H9 (cell line): ENCODE data around the gene EEF1AKMT3. TPM values are rescaled to one million over a fixed set of nuclear protein-coding genes. Genes with fewer than 3 reads are reported as not detected.

Source experiments
- DNase-seq: peaks from one replicate; pipeline ENCODE4 v3.0.0-alpha.2; 2017
- H2AFZ ChIP-seq: one replicate; pipeline ENCODE4 v1.6.1; 2013; ENCODE audit warnings: mild to moderate bottlenecking, low read length, control low read depth, moderate library complexity
- H2AK5ac ChIP-seq: 2 replicates; pipeline ENCODE4 v1.6.1; 2013; ENCODE audit warnings: low read length, control low read depth, mixed read lengths; ENCODE audit not compliant: insufficient read length
- H2BK120ac ChIP-seq: one replicate; pipeline ENCODE4 v1.6.1; 2013; ENCODE audit warnings: low read depth, mild to moderate bottlenecking, low read length, control low read depth, inconsistent platforms; ENCODE audit not compliant: poor library complexity, severe bottlenecking
- H2BK12ac ChIP-seq: 2 replicates; pipeline ENCODE4 v1.6.1; 2013; ENCODE audit warnings: low read length, control low read depth, mixed read lengths, low read depth; ENCODE audit not compliant: insufficient read length
- H2BK15ac ChIP-seq: 2 replicates; pipeline ENCODE4 v1.6.1; 2013; ENCODE audit warnings: low read depth, low read length, control low read depth
- H2BK20ac ChIP-seq: one replicate; pipeline ENCODE4 v1.6.1; 2013; ENCODE audit warnings: low read depth, mild to moderate bottlenecking, low read length, control low read depth, inconsistent platforms; ENCODE audit not compliant: poor library complexity, severe bottlenecking
- H2BK5ac ChIP-seq: 2 replicates; pipeline ENCODE4 v1.6.1; 2013; ENCODE audit warnings: low read length, control low read depth, mixed read lengths; ENCODE audit not compliant: insufficient read length
- H3K14ac ChIP-seq: 2 replicates; pipeline ENCODE4 v1.6.1; 2013; ENCODE audit warnings: low read length, control low read depth; ENCODE audit not compliant: insufficient read depth
- H3K18ac ChIP-seq: 2 replicates; pipeline ENCODE4 v1.6.1; 2013; ENCODE audit warnings: low read depth, mild to moderate bottlenecking, mixed read lengths, low read length, control low read depth; ENCODE audit not compliant: insufficient read length
- H3K23ac ChIP-seq: 2 replicates; pipeline ENCODE4 v1.6.1; 2013; ENCODE audit warnings: low read length, control low read depth, mixed read lengths, low read depth; ENCODE audit not compliant: insufficient read length
- H3K23me2 ChIP-seq: 2 replicates; pipeline ENCODE4 v1.6.1; 2013; ENCODE audit warnings: low read depth, mild to moderate bottlenecking, mixed read lengths, low read length, control low read depth; ENCODE audit not compliant: insufficient read length, poor library complexity, severe bottlenecking
- H3K27ac ChIP-seq: 2 replicates; pipeline ENCODE4 v1.5.1; 2013; ENCODE audit warnings: low read length, control low read depth, mixed read lengths, low read depth; ENCODE audit not compliant: insufficient read length
- H3K27me3 ChIP-seq: 2 replicates; pipeline ENCODE4 v1.6.1; 2013; ENCODE audit warnings: low read length, control low read depth, inconsistent platforms; ENCODE audit not compliant: insufficient read depth
- H3K4ac ChIP-seq: 2 replicates; pipeline ENCODE4 v1.6.1; 2013; ENCODE audit warnings: low read depth, mild to moderate bottlenecking, control low read depth, inconsistent platforms, low read length, moderate library complexity
- H3K4me1 ChIP-seq: 2 replicates; pipeline ENCODE4 v1.6.1; 2013; ENCODE audit warnings: low read length, control low read depth, inconsistent platforms; ENCODE audit not compliant: insufficient read depth
- H3K4me2 ChIP-seq: 2 replicates; pipeline ENCODE4 v1.6.1; 2013; ENCODE audit warnings: low read length, control low read depth, mixed read lengths; ENCODE audit not compliant: insufficient read length, insufficient read depth
- H3K56ac ChIP-seq: 2 replicates; pipeline ENCODE4 v1.6.1; 2013; ENCODE audit warnings: low read depth, mild to moderate bottlenecking, mixed read lengths, low read length, control low read depth; ENCODE audit not compliant: insufficient read length
- H3K79me1 ChIP-seq: 2 replicates; pipeline ENCODE4 v1.6.1; 2013; ENCODE audit warnings: low read depth, mild to moderate bottlenecking, moderate library complexity, low read length, control low read depth, inconsistent platforms; ENCODE audit not compliant: insufficient read depth, poor library complexity, severe bottlenecking
- H3K79me2 ChIP-seq: 2 replicates; pipeline ENCODE4 v1.6.1; 2013; ENCODE audit warnings: low read length, control low read depth, inconsistent platforms; ENCODE audit not compliant: insufficient read depth
- H3K9ac ChIP-seq: 2 replicates; pipeline ENCODE4 v1.6.1; 2013; ENCODE audit warnings: low read length, control low read depth, mixed read lengths; ENCODE audit not compliant: insufficient read length; ENCODE audit errors: extremely low read depth
- H3K9me3 ChIP-seq: one replicate; pipeline ENCODE4 v1.6.1; 2013; ENCODE audit warnings: low read depth, low read length, inconsistent platforms; ENCODE audit not compliant: control insufficient read depth
- H3T11ph ChIP-seq: one replicate; pipeline ENCODE4 v1.6.1; 2013; ENCODE audit warnings: mild to moderate bottlenecking, low read length, control low read depth, inconsistent platforms
- H4K20me1 ChIP-seq: one replicate; pipeline ENCODE4 v1.6.1; 2013; ENCODE audit not compliant: control insufficient read depth, insufficient read length, insufficient read depth
- H4K5ac ChIP-seq: 2 replicates; pipeline ENCODE4 v1.6.1; 2013; ENCODE audit warnings: low read depth, mild to moderate bottlenecking, mixed read lengths, low read length, control low read depth; ENCODE audit not compliant: insufficient read length
- H4K8ac ChIP-seq: replicated peaks from 2 replicates; pipeline ENCODE4 v1.6.1; 2013; ENCODE audit warnings: low read length, control low read depth, mixed read lengths, low read depth; ENCODE audit not compliant: insufficient read length
- H4K91ac ChIP-seq: 2 replicates; pipeline ENCODE4 v1.6.1; 2013; ENCODE audit warnings: low read depth, mild to moderate bottlenecking, moderate library complexity, mixed read lengths, low read length, control low read depth; ENCODE audit not compliant: insufficient read length
- H3K27ac Mint-ChIP-seq, 3 experiments: 2 replicates in 2 of 3; 3 replicates in 1 of 3; pipeline ENCODE4 v1.8.0; 2020 to 2021; ENCODE audit warnings: mixed read lengths in 3 of 3, mild to moderate bottlenecking in 1 of 3, moderate library complexity in 1 of 3
- H3K27me3 Mint-ChIP-seq: 2 replicates; pipeline ENCODE4 v1.8.0; 2021; ENCODE audit warnings: low read depth, mild to moderate bottlenecking, moderate library complexity, mixed read lengths
- H3K36me3 Mint-ChIP-seq, 3 experiments: 2 replicates in 2 of 3; 3 replicates in 1 of 3; pipeline ENCODE4 v1.8.0; 2020 to 2021; ENCODE audit warnings: low read depth in 3 of 3, mixed read lengths in 3 of 3; ENCODE audit not compliant: insufficient read depth in 1 of 3
- H3K4me1 Mint-ChIP-seq, 2 experiments: 2 replicates each; pipeline ENCODE4 v1.8.0; 2020; ENCODE audit warnings: mixed read lengths in 2 of 2
- H3K4me3 Mint-ChIP-seq, 2 experiments: 2 replicates in 1 of 2; 3 replicates in 1 of 2; pipeline ENCODE4 v1.8.0; 2020 to 2021; ENCODE audit warnings: mild to moderate bottlenecking in 2 of 2, mixed read lengths in 2 of 2, moderate library complexity in 1 of 2
- H3K9me3 Mint-ChIP-seq, 2 experiments: 2 replicates in 1 of 2; 3 replicates in 1 of 2; pipeline ENCODE4 v1.8.0; 2020; ENCODE audit warnings: mild to moderate bottlenecking in 2 of 2, mixed read lengths in 2 of 2, moderate library complexity in 1 of 2
- CTCF ChIP-seq: fragments of 200-600 bp; sonication (generic); conservative IDR thresholded peaks from 3 replicates; pipeline ENCODE4 v1.8.0; 2021; ENCODE audit warnings: antibody characterized with exemption, mild to moderate bottlenecking
- WGBS: extraction: QIAGEN DNeasy Blood & Tissue Kit; methylation state at CpG from one replicate; pipeline ENCODE4 v1.1.7; 2013; ENCODE audit warnings: missing lambda C conversion rate, low lambda C conversion rate, mixed read lengths; ENCODE audit not compliant: insufficient read length; ENCODE audit errors: extremely low coverage; 5-methylcytosine and 5-hydroxymethylcytosine counted together
- total RNA-seq: library from RNA; stranded (reverse); gene quantifications from 2 replicates; pipeline ENCODE4 v1.2.1, GENCODE V29; 2021

The EEF1AKMT3 gene
- total RNA-seq, 1 experiment from 2014 or later: 2.9 TPM

- no peak overlapping the region for H4K5ac ChIP-seq
- H3K27ac ChIP-seq: no peak overlapping the region
- no peak overlapping the region for H2BK120ac ChIP-seq
- H3K36me3 Mint-ChIP-seq: peaks cover 26 to 42% (median 33%) of the 10 kb centered on the region in 3 experiments
- H4K91ac ChIP-seq: no peak overlapping the region
- peaks cover 30% of the 10 kb centered on the region for H3K27me3 Mint-ChIP-seq
- H2BK5ac ChIP-seq: no peak overlapping the region
- no peak overlapping the region for H2AK5ac ChIP-seq
- no peak overlapping the region for H4K8ac ChIP-seq
- no peak overlapping the region for H2BK12ac ChIP-seq
- no peak for TF ChIP-seq CTCF
- 0 out of 2 replicates have a peak, but pooled peaks cover 7% of the 10 kb centered on the region for H3K4me1 ChIP-seq
- no peaks in the 10 kb centered on the region for H4K20me1 ChIP-seq
- no peak overlapping the region for H3K23ac ChIP-seq
- H3K9me3 ChIP-seq: no peaks in the 10 kb centered on the region
- no peak overlapping the region for H2AFZ ChIP-seq
- H3K4me1 Mint-ChIP-seq: peaks cover 43 to 44% of the 10 kb centered on the region in 2 experiments
- no peak overlapping the region for H3K9ac ChIP-seq
- peaks cover 13% of the 10 kb centered on the region; the same call in 1 of the 2 replicates for H3K79me2 ChIP-seq
- H3K56ac ChIP-seq: no peak overlapping the region
- H3K9me3 Mint-ChIP-seq: peaks cover 0 to 2% of the 10 kb centered on the region in 2 experiments; a peak in 2 of 5 replicates
- H3K79me1 ChIP-seq: no peaks in the 10 kb centered on the region
- H3K27ac Mint-ChIP-seq: no peak overlapping the region
- no peak overlapping the region for H3T11ph ChIP-seq
- peaks cover 11% of the 10 kb centered on the region for H3K27me3 ChIP-seq
- no peak overlapping the region for H3K18ac ChIP-seq
- no peak for DNase-seq
- peak overlapping the region; percentile 65 for H3K4me2 ChIP-seq
- no CpG with 5 or more reads among the region's 1 CpG for WGBS
- H3K23me2 ChIP-seq: peaks cover 17% of the 10 kb centered on the region
- no peak overlapping the region for H2BK15ac ChIP-seq
- peak overlapping the region; percentile 81 to 93 for H3K4me3 Mint-ChIP-seq
- H2BK20ac ChIP-seq: no peak overlapping the region
- no peak overlapping the region for H3K14ac ChIP-seq
- no peak overlapping the region for H3K4ac ChIP-seq
Observed at GRCh38 chr12:57753756-57754337, 18.6 kb upstream of the EEF1AKMT3 start.
